HG03066 (cell line): ENCODE results near the gene DCAF5.
"Not testable (repeated sequence)": the region's sequence is repeated elsewhere in the genome, so short reads cannot be mapped to it uniquely, and the experiment has no call there.

Source experiments
- ATAC-seq: cut with Tn5 transposase; IDR thresholded peaks from one replicate; pipeline ENCODE4 v1.9.1; 2021; ENCODE audit warnings: low read depth; ENCODE audit not compliant: unreplicated experiment

DCAF5 gene

GRCh38 chr14:69044965-69045555 lies 107.9 kb downstream of the DCAF5 start:
- ATAC-seq = no peak

DNA sequence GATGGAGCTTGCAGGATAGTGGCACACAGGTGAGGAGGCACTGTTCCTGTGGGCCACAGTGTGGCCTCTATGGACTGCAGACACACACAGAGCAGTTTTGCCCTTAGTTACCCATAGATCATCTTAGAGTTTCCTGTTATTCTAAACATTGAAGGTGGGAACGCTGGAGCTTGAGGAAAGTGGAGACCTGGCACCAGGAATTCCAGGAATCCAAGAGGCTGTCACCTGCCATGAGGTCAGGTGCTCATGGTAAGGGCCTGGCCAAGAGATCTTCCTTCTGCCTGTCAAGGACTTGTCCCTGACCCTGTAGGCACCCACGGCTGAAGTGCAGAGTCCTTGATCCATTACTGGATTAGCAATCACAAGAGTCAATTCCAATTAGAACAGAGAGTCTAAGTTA lies 108.6 kb downstream of the DCAF5 start:
- no peak for ATAC-seq

- no peak for ATAC-seq
Measured at GRCh38 chr14:69043596-69044260, 109.2 kb downstream of the DCAF5 start.

GRCh38 chr14:69042787-69043444 lies 110.0 kb downstream of the DCAF5 start:
- no peak for ATAC-seq

GRCh38 chr14:69042299-69042698 lies 110.6 kb downstream of the DCAF5 start:
- no peak for ATAC-seq

- ATAC-seq = no peak
Measured at GRCh38 chr14:69041783-69042182, 111.1 kb downstream of the DCAF5 start.

GRCh38 chr14:69040353-69040752 lies 112.6 kb downstream of the DCAF5 start:
- ATAC-seq = no peak

DNA sequence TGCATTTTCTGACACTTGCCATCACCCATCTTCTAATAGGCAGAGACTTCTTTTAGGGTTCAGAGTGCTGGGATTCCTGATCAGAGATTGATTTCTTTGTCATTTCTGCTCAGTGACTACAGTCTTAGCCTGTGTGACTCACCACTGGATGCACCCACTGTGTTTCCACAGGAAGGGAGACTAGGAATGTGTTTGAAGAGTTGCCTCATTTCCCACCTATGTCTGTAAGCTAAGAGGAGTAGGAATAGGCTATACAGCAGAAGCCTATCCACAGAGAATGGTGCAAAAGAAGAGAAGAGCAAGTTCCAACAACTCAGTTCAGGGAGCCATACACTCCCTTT lies 113.7 kb downstream of the DCAF5 start:
- no peak for ATAC-seq

DNA sequence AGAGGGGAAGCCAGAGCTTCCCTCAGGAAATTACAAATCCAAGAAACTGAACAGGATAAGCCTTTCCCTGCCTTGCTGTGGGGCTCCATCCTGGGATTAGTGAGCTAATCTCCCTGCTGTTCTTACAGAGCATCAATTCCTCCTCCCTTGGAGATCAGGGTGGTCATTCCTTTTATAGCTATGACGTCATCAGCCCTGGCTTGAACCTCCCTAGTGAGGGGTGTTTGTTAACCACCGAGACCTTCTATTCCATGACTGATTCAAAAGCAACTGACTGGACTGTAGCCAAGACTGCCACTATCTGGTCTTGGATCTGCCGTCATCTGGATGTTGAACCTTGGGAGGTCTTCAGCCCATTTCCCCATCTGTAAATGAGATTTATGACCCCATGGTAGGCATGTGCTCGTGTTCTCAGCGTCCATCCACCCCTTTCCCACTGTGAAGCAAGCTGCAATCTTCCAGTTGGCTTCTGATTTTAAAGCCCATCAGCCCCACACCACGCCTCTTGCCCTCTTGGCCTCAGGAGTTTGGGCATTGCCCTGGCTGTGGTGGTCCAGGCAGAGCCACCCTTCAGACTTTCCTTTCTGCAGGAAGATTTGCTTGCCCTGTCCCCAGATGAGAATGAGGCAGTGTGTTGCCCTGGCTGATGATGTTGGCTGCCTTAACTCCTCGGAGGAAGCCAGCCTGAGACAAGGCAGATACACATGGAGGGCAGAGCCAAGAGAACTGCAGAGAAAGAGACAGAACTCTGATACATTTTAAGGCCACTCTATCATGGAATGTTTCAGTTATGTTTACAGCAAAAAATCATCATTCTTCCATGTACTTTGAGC lies 114.2 kb downstream of the DCAF5 start:
- ATAC-seq = no peak

DNA sequence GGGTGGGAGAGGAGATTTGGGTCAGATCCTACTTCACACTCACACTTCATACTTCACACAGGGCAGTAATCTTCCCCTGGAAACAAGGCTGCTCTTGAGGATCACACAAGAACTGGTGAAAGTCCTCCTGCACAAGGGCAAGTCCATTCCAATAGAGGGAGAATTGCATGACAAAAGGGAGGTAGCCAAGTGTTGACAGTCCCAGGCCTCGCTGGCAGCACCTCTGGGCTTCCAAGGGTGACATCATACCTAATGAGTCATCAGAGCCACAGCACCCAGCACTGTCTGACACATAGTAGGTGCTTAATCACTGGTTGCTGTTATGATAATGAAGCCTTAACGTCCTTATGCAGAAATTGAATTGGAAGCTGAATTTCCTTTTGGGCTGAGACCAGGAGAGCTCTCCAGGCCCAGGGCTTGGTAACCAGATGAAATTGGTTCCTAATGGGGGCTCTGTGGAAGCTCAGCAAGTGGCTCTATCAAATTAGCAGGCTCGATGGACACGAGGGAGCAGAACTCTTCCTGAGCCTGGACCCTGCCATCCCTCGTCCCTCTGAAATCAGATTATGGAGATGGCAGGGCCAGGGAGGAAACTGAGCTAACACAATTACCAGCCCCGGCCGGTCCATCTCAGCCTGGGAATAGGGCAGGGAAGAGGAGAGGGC lies 115.0 kb downstream of the DCAF5 start:
- no peak for ATAC-seq

- ATAC-seq = no peak
Measured at GRCh38 chr14:69036757-69037506, 116.0 kb downstream of the DCAF5 start.

DNA sequence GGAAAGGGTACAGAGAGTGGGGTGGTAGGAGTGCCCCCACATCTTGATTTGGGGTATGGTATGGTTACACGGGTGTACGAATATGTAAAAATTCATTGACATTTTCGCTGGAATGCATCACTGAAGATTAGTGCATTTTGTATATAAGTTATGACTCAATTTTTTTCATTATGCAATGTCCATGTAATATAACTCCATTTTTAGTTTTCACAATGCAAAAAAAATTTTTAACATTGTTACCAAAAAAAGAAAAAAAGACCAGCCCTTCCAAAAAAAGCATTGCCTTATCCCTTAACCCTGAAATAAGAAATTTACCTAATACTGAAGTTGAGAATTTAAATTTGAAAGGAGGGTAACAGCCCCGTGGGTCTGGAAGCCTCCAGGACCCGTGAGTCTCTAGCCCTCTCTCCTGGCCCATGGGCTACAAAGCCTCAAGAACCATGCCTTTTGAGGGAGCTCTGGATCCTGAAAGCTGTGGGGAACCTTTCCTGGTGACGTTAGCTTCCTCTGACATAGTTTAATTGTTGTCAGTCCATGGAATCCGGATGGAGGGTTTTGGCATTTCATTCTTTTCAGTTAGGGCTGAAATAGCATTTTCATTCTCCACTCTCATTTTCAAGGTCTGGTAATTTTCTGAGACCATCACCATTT lies 118.2 kb downstream of the DCAF5 start:
- no peak for ATAC-seq

- no peak for ATAC-seq
Measured at GRCh38 chr14:69027242-69027913, 125.5 kb downstream of the DCAF5 start.

DNA sequence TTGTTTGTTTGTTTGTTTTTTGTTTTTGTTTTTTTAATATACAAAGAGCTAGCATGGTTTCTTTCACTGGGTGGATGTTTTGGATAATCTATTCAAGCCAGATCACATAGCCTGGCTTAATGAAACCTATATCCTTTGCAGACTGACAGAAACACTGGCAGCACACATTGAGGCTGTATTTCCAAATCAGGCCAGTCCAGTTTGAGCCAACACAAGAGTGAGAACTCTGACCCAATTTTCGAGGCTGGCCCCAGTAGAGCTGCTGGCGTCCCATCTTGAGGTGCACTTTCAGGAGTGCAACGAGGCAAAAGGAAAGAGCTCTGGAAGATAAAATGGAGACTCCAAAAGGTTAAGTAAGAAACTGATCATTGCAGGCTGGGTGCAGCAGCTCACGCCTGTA lies 129.9 kb downstream of the DCAF5 start:
- ATAC-seq = no peak

GRCh38 chr14:69022093-69022492 lies 130.8 kb downstream of the DCAF5 start:
- ATAC-seq = not testable (repeated sequence)

DNA sequence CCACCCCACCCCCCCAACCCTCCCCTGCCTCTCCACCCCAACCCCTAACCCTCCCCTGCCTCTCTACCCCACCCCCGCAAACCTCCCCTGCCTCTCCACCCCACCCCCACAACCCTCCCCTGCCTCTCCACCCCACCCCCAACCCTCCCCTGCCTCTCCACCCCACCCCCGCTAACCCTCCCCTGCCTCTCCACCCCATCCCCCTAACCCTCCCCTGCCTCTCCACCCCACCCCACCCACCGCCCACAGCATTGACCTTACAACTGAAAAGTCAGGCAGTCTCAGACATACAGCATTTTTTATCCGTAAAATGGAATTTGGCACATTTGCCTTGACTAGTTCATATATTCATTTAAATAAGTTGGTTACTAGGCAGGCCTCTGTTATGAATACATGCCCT lies 135.2 kb downstream of the DCAF5 start:
- no peak for ATAC-seq

DNA sequence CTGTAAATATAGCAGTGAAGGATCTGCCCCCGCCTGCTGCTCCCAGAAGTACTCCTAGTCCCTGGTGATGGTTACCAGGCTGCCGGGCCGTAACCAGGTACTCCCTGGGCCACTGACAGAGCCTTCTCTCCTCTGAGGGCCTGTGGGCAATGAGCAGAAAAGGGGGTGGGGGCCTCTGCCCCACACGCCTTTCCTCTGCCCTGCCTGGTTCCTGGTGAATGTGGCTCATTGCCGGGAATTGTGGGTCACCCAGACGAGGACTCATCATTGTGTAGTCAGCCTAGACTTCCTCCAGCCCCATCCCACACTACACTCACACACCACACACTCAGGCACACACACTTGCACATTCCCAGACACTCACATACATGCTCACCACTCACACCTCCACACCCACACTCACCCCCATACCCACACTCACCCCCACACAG lies 138.1 kb downstream of the DCAF5 start:
- no peak for ATAC-seq

GRCh38 chr14:69013943-69014782 lies 138.8 kb downstream of the DCAF5 start:
- no peak for ATAC-seq
